AML-193 (cell line): ENCODE results near the gene PDGFRB.

Experiments
- DNase-seq, 2 experiments: peaks; one replicate each; lab custom pipeline; 2025; lab: John Stamatoyannopoulos, UW

PDGFRB gene

DNA sequence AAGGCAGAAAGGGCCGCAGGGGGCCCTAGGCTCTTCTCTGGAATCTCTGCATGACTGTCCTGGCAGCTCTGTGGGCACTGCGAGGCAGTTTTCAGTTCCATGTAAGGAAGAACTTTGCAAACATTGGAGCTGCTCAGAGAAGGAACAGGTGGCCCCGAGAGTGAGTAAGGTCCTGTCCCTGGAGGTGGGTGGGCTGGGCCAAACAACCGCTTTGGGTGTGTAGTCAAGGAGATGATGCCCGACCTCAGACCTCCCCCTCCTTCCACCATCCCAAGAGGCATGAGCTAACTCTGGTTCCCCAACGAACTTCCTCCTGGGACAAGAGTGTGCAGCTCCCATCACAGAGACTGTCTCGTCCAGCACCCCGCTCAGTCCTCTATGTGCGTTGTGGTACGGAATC lies 89.8 kb downstream of the PDGFRB start:
- DNase-seq, result no peak

DNA sequence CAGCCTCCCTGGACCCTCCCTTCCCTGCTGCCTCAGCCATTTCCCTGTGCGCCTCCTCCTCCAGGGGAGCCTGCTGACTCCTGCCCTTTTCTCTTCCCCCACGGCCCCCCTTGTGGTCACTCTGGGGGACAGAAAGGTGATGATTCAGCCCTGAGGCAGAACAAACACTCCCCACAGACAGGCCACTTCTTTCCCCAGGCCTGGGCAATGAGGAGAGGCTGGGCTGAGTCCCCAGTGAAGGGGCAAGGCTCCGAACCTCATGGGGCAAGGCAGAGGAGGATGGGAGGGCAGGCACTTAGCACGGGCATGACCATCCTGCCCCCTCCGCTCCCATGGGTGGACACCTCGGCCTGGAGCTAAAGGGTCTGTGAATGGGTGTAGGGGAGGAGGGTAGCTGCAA lies 90.3 kb downstream of the PDGFRB start:
- DNase-seq, result no peak

DNA sequence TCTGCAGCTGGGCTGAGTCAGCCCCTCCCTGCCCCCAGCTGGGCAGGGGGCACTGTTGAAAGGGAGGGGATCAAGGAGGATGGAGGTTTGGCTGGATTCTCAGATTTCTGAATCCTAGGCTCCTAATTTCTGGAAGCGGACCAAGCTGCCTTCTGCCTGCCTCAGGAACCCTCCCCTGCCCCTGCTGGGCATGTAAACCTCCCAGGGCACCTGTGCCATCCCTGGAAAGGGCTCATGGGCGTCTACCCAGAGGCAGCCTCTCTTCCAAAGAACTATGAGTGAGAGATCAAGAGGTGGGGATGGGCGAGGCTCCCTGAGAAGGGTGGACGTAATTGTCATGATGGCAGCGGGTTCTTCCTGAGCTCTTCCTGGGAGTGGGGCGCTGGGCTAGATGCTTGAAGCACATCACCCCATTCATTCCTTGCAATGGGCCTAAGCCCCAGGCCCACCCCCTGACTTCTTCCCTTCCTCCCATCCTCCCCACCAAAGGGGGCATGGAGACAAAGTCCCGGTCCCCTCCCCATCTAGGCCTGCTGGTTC lies 90.9 kb downstream of the PDGFRB start:
- DNase-seq, result no peak
